ENCODE results near the gene ZNF283.
"Not testable (repeated sequence)": the region's sequence is repeated elsewhere in the genome, so short reads cannot be mapped to it uniquely, and the experiment has no call there.

The ZNF283 gene

GRCh38 chr19:43866923-43867322 is 39.8 kb downstream of the ZNF283 start:
- DNase-seq: not testable (repeated sequence)

GRCh38 chr19:43872547-43873336 is 45.6 kb downstream of the ZNF283 start:
- no peak for DNase-seq

DNA sequence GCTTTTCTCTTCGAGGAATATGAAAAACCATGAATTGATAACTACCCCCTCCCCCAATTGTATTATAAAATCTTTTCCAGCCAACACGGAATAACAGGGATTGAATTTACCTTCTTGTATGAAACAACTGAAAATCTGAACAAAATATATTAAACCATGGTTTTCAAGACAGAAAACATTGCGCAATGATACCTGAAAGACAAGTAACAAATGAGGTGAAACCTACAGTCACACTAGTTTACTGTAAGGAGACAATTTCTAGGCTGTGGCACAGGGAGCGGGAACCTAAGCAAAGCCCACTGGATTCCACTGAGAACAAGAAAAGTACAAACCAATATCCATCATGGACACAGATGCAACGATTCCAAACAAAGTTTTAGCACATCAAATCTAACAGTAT is 53.4 kb downstream of the ZNF283 start:
- no peak for DNase-seq

GRCh38 chr19:43883864-43884263 is 56.7 kb downstream of the ZNF283 start, which contains the start of gene ZNF404:
Gene ZNF404 (minus strand): TSS chr19:43883964.
- DNase-seq: no peak

DNA sequence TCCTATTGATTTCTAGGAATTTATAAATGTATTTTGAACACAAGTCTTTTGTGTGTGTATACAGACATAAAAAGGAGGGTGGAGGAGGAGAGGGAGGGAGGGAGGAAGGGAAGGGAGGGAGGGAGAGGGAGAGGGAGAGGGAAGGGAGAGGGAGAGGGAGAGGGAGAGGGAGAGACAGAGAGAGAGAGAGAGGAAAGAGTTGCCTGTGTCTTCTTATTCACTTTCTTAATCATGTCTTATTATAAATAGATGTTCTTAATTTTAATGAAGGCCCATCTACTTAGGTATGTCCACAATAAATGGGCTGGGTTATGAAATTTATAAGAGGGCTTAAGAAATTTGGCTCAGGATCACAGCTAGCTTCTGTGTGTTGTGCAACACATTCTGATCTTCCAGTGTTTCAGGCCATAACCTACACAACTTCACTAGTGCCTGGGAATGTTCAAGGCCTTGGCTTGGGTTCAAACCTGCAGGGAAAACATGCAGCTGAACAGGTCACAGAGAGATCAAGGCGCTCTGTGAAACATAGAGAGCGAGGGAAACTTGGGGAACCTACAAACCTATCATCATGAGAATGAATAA is 68.7 kb downstream of the ZNF283 start:
- DNase-seq: no peak

Data from DMS53 (cell line).